IMR-90 (cell line): Measurements from ENCODE around the gene TMEM209. TPM values are rescaled to one million over a fixed set of nuclear protein-coding genes. Genes with fewer than 3 reads are reported as not detected.

Experiments
- ATAC-seq: fragments of 200-7000 bp; cut with Tn5 transposase; 2 replicates; pipeline ENCODE4 v1.9.1; 2020; ENCODE audit warnings: low read depth, mild to moderate bottlenecking, moderate library complexity
- BruUV-seq: library from RNA; stranded (reverse); fragments of 400-500 nt; replicated peaks from 2 replicates; lab custom pipeline; 2021; lab: Mats Ljungman, UMichigan
- CTCF ChIA-PET: fragments of 300-600 bp; formaldehyde crosslinking; extraction: SDS; loops from one replicate; lab custom pipeline; 2021; ENCODE audit warnings: antibody characterized with exemption; lab: Yijun Ruan, JAX
- POLR2A ChIA-PET: fragments of 300-600 bp; sonication (Branson Sonifier 250); formaldehyde crosslinking; loops from one replicate; lab custom pipeline; 2022; ENCODE audit warnings: antibody characterized with exemption; ENCODE audit not compliant: unreplicated experiment; lab: Charles Lee
- DNase-seq: peaks from one replicate; pipeline ENCODE4 v3.0.0; 2013
- H2AFZ ChIP-seq: replicated peaks from 2 replicates; pipeline ENCODE3; 2013; ENCODE audit warnings: low read length, mild to moderate bottlenecking; ENCODE audit not compliant: poor library complexity
- H2AK5ac ChIP-seq: 2 replicates; pipeline ENCODE4 v1.6.1; 2013; ENCODE audit warnings: low read depth, low read length, inconsistent platforms
- H2AK9ac ChIP-seq: replicated peaks from 2 replicates; pipeline ENCODE3; 2013; ENCODE audit warnings: mild to moderate bottlenecking, low read depth, low read length, moderate library complexity; ENCODE audit not compliant: poor library complexity
- H2BK120ac ChIP-seq: 2 replicates; pipeline ENCODE4 v1.6.1; 2013; ENCODE audit warnings: low read depth, low read length, inconsistent platforms
- H2BK15ac ChIP-seq: 3 replicates; pipeline ENCODE4 v1.6.1; 2013; ENCODE audit warnings: low read depth, low read length, inconsistent platforms
- H2BK20ac ChIP-seq: 2 replicates; pipeline ENCODE4 v1.6.1; 2013; ENCODE audit warnings: low read depth, mild to moderate bottlenecking, inconsistent platforms, low read length, moderate library complexity
- H2BK5ac ChIP-seq: 2 replicates; pipeline ENCODE4 v1.6.1; 2013; ENCODE audit warnings: mild to moderate bottlenecking, low read depth, low read length, inconsistent platforms; ENCODE audit not compliant: poor library complexity, severe bottlenecking
- H3K14ac ChIP-seq: replicated peaks from 2 replicates; pipeline ENCODE4 v1.6.1; 2013; ENCODE audit warnings: low read depth, low read length, inconsistent platforms
- H3K18ac ChIP-seq: 2 replicates; pipeline ENCODE4 v1.6.1; 2013; ENCODE audit warnings: low read depth, low read length, control low read depth
- H3K23ac ChIP-seq: 2 replicates; pipeline ENCODE4 v1.6.1; 2013; ENCODE audit warnings: low read depth, low read length, inconsistent platforms
- H3K27ac ChIP-seq: 2 replicates; pipeline ENCODE4 v1.5.1; 2013; ENCODE audit warnings: mild to moderate bottlenecking, control low read depth, low read length; ENCODE audit not compliant: insufficient read depth
- H3K27me3 ChIP-seq: 2 replicates; pipeline ENCODE4 v1.6.1; 2013; ENCODE audit warnings: low read length; ENCODE audit not compliant: control insufficient read depth, insufficient read depth
- H3K36me3 ChIP-seq: 2 replicates; pipeline ENCODE4 v1.6.1; 2013; ENCODE audit warnings: low read length, mixed read lengths; ENCODE audit not compliant: control insufficient read depth, insufficient read depth
- H3K4ac ChIP-seq: 2 replicates; pipeline ENCODE4 v1.6.1; 2013; ENCODE audit warnings: low read depth, low read length, inconsistent platforms
- H3K4me1 ChIP-seq: 2 replicates; pipeline ENCODE4 v1.6.1; 2013; ENCODE audit warnings: low read length, mixed read lengths; ENCODE audit not compliant: control insufficient read depth, insufficient read depth
- H3K4me2 ChIP-seq: 2 replicates; pipeline ENCODE4 v1.6.1; 2013; ENCODE audit warnings: low read depth, mild to moderate bottlenecking, control low read depth, low read length, moderate library complexity
- H3K4me3 ChIP-seq: 2 replicates; pipeline ENCODE4 v1.5.1; 2013; ENCODE audit warnings: low read depth, mild to moderate bottlenecking, control low read depth, low read length, moderate library complexity; ENCODE audit not compliant: insufficient read depth
- H3K56ac ChIP-seq: 2 replicates; pipeline ENCODE4 v1.6.1; 2013; ENCODE audit warnings: low read length, inconsistent platforms; ENCODE audit not compliant: insufficient read depth; ENCODE audit errors: extremely low read depth
- H3K79me1 ChIP-seq, 2 experiments: 2 replicates each; pipeline ENCODE4 v1.6.1; 2013; ENCODE audit warnings: low read length in 2 of 2, inconsistent platforms in 1 of 2, low read depth in 1 of 2
- H3K9ac ChIP-seq: 2 replicates; pipeline ENCODE4 v1.6.1; 2013; ENCODE audit warnings: low read depth, low read length, control low read depth
- H3K9me1 ChIP-seq: 2 replicates; pipeline ENCODE4 v1.6.1; 2013; ENCODE audit warnings: low read length, inconsistent platforms; ENCODE audit not compliant: insufficient read depth
- H3K9me3 ChIP-seq: 2 replicates; pipeline ENCODE4 v1.6.1; 2013; ENCODE audit warnings: low read length; ENCODE audit not compliant: control insufficient read depth, insufficient read depth
- H4K20me1 ChIP-seq: 2 replicates; pipeline ENCODE4 v1.6.1; 2013; ENCODE audit warnings: low read length, inconsistent platforms; ENCODE audit not compliant: insufficient read depth
- H4K5ac ChIP-seq: 2 replicates; pipeline ENCODE4 v1.6.1; 2013; ENCODE audit warnings: mild to moderate bottlenecking, low read depth, low read length, control low read depth
- H4K8ac ChIP-seq, 2 experiments: 2 replicates each; pipeline ENCODE4 v1.6.1; 2013; ENCODE audit warnings: low read depth in 2 of 2, low read length in 2 of 2, control low read depth in 1 of 2, inconsistent platforms in 1 of 2
- H4K91ac ChIP-seq: 2 replicates; pipeline ENCODE4 v1.6.1; 2013; ENCODE audit warnings: low read depth, low read length, inconsistent platforms; ENCODE audit not compliant: insufficient read depth
- BHLHE40 ChIP-seq: fragments of 150-350 bp; IDR thresholded peaks from 2 replicates; pipeline ENCODE4 v1.6.1; 2016; ENCODE audit warnings: mild to moderate bottlenecking, low read depth, low read length
- CEBPB ChIP-seq: IDR thresholded peaks from 2 replicates; pipeline ENCODE4 v1.6.1; 2012; ENCODE audit warnings: low read depth, low read length, improper control_type of control experiment
- ELK1 ChIP-seq: fragments of 150-350 bp; IDR thresholded peaks from 2 replicates; pipeline ENCODE4 v1.6.1; 2016; ENCODE audit warnings: low read depth, mild to moderate bottlenecking, low read length, moderate library complexity, borderline replicate concordance
- FOS ChIP-seq: fragments of 150-350 bp; IDR thresholded peaks from 2 replicates; pipeline ENCODE4 v1.6.1; 2016; ENCODE audit warnings: low read depth, low read length
- MAFK ChIP-seq: IDR thresholded peaks from 2 replicates; pipeline ENCODE4 v1.6.1; 2012; ENCODE audit warnings: low read depth, low read length, improper control_type of control experiment
- MAZ ChIP-seq: IDR thresholded peaks from 2 replicates; pipeline ENCODE4 v1.6.1; 2012; ENCODE audit warnings: low read depth, mild to moderate bottlenecking, low read length, improper control_type of control experiment, moderate library complexity, borderline replicate concordance
- NFE2L2 ChIP-seq: fragments of 150-350 bp; IDR thresholded peaks from 2 replicates; pipeline ENCODE4 v1.6.1; 2016; ENCODE audit warnings: low read depth, mild to moderate bottlenecking, low read length
- RAD21 ChIP-seq: IDR thresholded peaks from 2 replicates; pipeline ENCODE4 v1.6.1; 2012; ENCODE audit warnings: low read length, improper control_type of control experiment
- WGBS, 2 experiments: methylation state at CpG; one replicate each; pipeline versions ENCODE4 v1.1.5 to v1.1.7; 2013; ENCODE audit warnings: missing lambda C conversion rate in 2 of 2; ENCODE audit not compliant: insufficient read length in 1 of 2; ENCODE audit errors: extremely low coverage in 2 of 2; 5-methylcytosine and 5-hydroxymethylcytosine counted together
- dilution Hi-C: fragments of 300-500 bp; cut with HindIII; formaldehyde crosslinking; loops from one replicate; pipeline ENCODE4 v1.14.3; 2018; ENCODE audit warnings: low sequenced_read_pairs; ENCODE audit not compliant: unreplicated experiment
- in situ Hi-C: fragments of 300-500 bp; cut with MboI; formaldehyde crosslinking; loops from 3 replicates; pipeline ENCODE4 v1.14.3; 2019; ENCODE audit warnings: low sequenced_read_pairs, inconsistent platforms, mixed read lengths
- intact Hi-C: fragments of 100-400 bp; cut with micrococcal nuclease; formaldehyde crosslinking; loops from 2 replicates; pipeline ENCODE4 v1.10.0; 2022
- polyA plus RNA-seq, 3 experiments: library from polyadenylated mRNA; depleted of rRNA; stranded (reverse); fragments of >200 nt; gene quantifications; 2 replicates each; pipeline ENCODE4 v1.2.3, GENCODE V29; 2012; ENCODE audit warnings: low replicate concordance in 1 of 3
- total RNA-seq: library from RNA; depleted of rRNA; stranded (reverse); fragments of >200 nt; gene quantifications from 2 replicates; pipeline ENCODE4 v1.2.3, GENCODE V29; 2012
- TF ChIP-seq, protein P1 (sequence below): fragments of 150-350 bp; IDR thresholded peaks from 2 replicates; pipeline ENCODE4 v1.6.1; 2017; ENCODE audit warnings: mild to moderate bottlenecking, antibody characterized with exemption, low read length, low read depth

TMEM209 gene
- total and polyA plus RNA-seq, 2 of the 4 experiments (the other 2 are of a cell fraction) = 8.0 to 11.3 TPM

- Histone ChIP-seq H4K8ac (no peak overlapping the region), H2BK20ac (no peak overlapping the region), H3K4me2 (no peak overlapping the region), H4K5ac (no peak overlapping the region), H3K79me1 (peaks cover 3% of the 10 kb centered on the region in 2 experiments; a peak in 1 of 4 replicates), H3K9me1 (peaks cover 9% of the 10 kb centered on the region; the same call in 1 of the 2 replicates), H3K4ac (no peak overlapping the region), H3K23ac (no peak overlapping the region), H3K36me3 (peaks cover 15% of the 10 kb centered on the region), H3K4me3 (no peak overlapping the region), H3K9me3 (no peaks in the 10 kb centered on the region), H4K91ac (no peak overlapping the region), H2BK15ac (no peak overlapping the region), H2AK9ac (no peak overlapping the region), H2BK5ac (no peak overlapping the region), H2BK120ac (no peak overlapping the region), H3K56ac (no peak overlapping the region), H3K27ac (no peak overlapping the region), H2AFZ (no peak overlapping the region), H2AK5ac (no peak overlapping the region), H4K20me1 (no peaks in the 10 kb centered on the region), H3K9ac (no peak overlapping the region), H3K27me3 (no peaks in the 10 kb centered on the region), H3K18ac (no peak overlapping the region), H3K14ac (no peak overlapping the region), H3K4me1 (peaks cover 21% of the 10 kb centered on the region)
- ChIA-PET CTCF (no interaction called here), POLR2A (no interaction called here)
- in situ Hi-C loops = no loop called here
- DNase-seq (no peak), ATAC-seq (no peak)
- TF ChIP-seq MAZ = no peak
- TF ChIP-seq, protein P1, sequence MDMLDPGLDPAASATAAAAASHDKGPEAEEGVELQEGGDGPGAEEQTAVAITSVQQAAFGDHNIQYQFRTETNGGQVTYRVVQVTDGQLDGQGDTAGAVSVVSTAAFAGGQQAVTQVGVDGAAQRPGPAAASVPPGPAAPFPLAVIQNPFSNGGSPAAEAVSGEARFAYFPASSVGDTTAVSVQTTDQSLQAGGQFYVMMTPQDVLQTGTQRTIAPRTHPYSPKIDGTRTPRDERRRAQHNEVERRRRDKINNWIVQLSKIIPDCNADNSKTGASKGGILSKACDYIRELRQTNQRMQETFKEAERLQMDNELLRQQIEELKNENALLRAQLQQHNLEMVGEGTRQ = no peak
- no peak for TF ChIP-seq ELK1
- no peak for TF ChIP-seq NFE2L2
- TF ChIP-seq CEBPB = no peak
- TF ChIP-seq RAD21 = no peak
- no peak for TF ChIP-seq MAFK
- no peak for TF ChIP-seq BHLHE40
- no peak for TF ChIP-seq FOS
- dilution Hi-C loops = no loop called here
- no CpG with 5 or more reads among the region's 2 CpGs for WGBS, 2 experiments
- BruUV-seq = no TSS peak
- intact Hi-C loops = no loop called here
These were observed 65.8 kb downstream of the TMEM209 start for GRCh38 chr7:130139193-130139960.
